HEK293 (cell line): ENCODE results near the gene RBM7.

ENCODE experiments used
- KLF10 ChIP-seq: fragments of 450-650 bp; IDR thresholded peaks from 2 replicates; pipeline ENCODE4 v1.5.1; 2018; ENCODE audit warnings: missing biosample characterization, mild to moderate bottlenecking, missing genetic modification characterization
- ZNF600 ChIP-seq: fragments of 450-650 bp; formaldehyde crosslinking; IDR thresholded peaks from 2 replicates; pipeline ENCODE4 v1.5.1; 2016; ENCODE audit warnings: missing biosample characterization, missing genetic modification characterization
- ZNF660 ChIP-seq: fragments of 450-650 bp; IDR thresholded peaks from 2 replicates; pipeline ENCODE4 v1.5.1; 2018; ENCODE audit warnings: missing biosample characterization, mild to moderate bottlenecking, missing genetic modification characterization
- ZNF785 ChIP-seq: fragments of 450-650 bp; formaldehyde crosslinking; IDR thresholded peaks from 2 replicates; pipeline ENCODE4 v1.5.1; 2016; ENCODE audit warnings: missing biosample characterization, missing genetic modification characterization
- ZNF792 ChIP-seq: fragments of 450-650 bp; formaldehyde crosslinking; IDR thresholded peaks from 2 replicates; pipeline ENCODE4 v1.5.1; 2016; ENCODE audit warnings: missing biosample characterization, missing genetic modification characterization

DNA sequence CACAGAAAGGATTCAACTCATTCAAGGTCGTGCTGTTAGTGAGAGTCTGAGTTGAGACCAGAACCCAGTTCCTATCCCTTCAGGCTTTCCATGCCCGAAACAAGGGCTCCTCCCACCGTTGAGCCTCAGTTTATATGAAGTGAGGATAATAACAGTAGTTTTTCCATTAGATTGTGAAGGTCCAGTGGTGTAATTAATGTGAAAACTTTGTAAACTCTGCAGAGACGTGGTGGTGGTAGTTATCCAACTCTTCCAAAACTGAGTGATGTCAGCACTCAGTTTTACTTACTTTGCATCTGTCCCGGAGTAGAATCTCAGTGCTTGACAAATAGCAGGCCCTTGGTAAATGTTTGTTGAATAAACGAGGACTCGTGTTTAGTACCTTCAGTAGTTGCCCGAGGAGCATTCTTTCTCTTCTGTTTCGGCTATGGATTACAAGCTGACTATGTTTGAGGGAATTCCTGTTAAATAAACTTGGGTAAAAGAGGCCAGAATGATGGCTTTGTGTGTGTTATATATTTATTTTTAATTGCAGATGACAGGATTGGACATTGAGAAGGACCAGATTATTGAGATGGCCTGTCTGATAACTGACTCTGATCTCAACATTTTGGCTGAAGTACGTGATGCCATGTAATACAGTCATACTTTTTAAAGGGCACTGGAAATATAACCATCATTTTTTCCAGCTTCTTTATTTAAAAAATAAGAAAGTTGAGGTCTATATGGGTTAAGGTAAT, 39.8 kb downstream of the RBM7 start:
- TF ChIP-seq ZNF785 (tag by site-specific recombination) (no peak), ZNF660 (tag by site-specific recombination) (no peak), ZNF792 (tag by site-specific recombination) (no peak), KLF10 (tag by site-specific recombination) (no peak), ZNF600 (tag by site-specific recombination) (peak; percentile 14; the same call in 1 of the 2 replicates)
